ENCODE results near the gene PVALB. TPM values are rescaled to one million over a fixed set of nuclear protein-coding genes. Genes with fewer than 3 reads are reported as not detected.

The PVALB gene
- total RNA-seq, 4 donors from 2014 or later, result not detected

DNA sequence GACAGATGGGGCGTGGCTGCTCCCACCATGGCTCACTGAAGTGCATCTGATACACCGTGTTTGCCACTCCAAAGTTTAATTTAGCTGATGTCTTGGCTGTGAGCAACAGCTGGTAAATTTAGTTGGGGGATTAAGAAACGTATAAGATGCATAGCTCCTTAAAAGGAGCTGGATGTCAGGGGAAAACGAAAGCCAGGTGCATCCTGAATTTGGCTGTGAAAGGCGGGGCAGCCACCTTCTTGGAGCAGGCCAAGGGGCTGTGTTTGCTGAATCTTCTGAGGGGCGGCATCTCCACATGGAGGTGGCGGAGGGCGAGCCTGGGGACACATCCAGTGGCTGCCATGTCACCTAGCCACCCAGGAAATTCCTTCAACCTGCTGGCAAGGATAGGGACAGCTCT, 23.3 kb upstream of the PVALB start:
- TF ChIP-seq, protein P1, sequence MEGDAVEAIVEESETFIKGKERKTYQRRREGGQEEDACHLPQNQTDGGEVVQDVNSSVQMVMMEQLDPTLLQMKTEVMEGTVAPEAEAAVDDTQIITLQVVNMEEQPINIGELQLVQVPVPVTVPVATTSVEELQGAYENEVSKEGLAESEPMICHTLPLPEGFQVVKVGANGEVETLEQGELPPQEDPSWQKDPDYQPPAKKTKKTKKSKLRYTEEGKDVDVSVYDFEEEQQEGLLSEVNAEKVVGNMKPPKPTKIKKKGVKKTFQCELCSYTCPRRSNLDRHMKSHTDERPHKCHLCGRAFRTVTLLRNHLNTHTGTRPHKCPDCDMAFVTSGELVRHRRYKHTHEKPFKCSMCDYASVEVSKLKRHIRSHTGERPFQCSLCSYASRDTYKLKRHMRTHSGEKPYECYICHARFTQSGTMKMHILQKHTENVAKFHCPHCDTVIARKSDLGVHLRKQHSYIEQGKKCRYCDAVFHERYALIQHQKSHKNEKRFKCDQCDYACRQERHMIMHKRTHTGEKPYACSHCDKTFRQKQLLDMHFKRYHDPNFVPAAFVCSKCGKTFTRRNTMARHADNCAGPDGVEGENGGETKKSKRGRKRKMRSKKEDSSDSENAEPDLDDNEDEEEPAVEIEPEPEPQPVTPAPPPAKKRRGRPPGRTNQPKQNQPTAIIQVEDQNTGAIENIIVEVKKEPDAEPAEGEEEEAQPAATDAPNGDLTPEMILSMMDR (IDR thresholded peaks at IDR 0.05; ENCODE audit: low read depth), result no peak

DNA sequence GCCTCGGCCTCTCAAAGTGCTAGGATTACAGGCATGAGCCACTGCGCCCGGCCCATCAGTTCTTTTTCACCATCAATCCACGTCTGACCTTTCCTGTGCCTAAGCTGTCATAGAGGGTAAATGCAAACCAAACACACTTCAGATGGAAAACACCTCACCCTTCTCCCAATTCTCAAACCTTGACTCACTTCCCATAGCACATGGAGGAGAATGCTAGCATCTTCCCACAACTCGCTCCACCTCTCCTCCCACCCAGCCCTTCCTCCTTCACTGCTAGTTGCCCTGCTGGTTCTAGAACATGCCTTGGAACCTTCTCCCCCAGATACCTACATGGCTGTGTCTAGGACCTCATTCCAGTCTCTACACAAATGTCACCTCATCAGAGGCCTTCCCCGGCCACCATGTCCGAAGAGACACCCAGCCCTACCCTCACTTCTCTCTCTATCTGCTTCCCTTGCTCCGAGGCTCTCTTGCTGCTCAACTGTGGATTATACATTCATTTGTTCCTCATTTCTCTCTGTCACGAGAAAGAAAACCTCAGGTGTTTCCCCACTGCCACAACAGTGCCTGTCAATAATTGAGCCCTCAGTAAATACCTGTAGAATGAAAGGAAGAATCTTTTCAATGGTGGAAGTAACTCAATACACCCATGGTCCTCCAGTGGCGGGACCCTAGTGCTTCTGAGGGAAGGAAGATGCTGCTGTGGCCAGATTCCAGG, 22.7 kb upstream of the PVALB start:
- TF ChIP-seq, protein P1 (IDR thresholded peaks at IDR 0.05; ENCODE audit: low read depth), result no peak

DNA sequence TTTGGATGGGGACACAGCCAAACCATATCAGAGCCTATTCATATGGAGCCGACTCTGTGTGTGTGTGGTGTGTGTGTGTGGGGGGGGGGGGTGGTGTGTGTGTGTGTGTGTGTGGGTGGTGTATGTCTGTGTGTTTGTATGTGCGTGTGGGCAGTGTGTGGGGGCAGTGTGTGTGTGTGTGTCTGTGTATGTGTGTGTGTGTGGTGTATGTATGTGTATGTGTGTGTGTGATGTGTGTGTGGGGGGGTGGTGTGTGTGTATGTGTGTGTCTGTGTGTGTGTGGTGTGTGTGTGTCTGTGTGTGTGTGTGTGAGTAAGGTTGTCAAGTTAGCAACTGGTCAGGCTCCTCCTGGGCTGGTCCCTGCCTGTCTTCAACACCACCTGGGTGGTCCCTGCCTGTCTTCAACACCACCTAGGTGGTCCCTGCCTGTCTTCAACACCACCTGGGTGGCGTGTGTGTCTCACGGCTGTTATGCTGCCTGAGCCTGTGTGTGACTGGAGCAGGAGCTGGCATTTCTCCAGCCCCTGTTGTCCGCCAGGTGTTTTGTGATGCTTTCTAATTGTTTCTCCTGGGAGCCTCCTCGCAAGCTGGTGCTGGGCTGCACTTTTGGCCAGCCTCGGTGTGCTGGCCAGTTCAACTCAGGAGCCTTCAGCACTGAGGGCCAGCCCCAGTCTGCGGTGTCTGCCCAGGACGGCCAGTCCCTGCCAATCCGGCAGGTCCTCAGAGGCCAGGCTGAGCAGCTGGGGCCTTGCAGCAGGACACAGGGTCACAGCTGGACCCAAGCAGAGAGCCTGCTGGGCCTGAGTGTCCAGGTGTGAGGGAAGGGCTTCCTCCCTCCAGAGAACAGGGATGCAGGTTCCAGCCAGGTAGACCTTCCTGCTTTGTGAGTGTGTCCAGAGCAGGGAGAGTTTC, 21.5 kb upstream of the PVALB start:
- TF ChIP-seq, protein P1 (IDR thresholded peaks at IDR 0.05; ENCODE audit: low read depth), result no peak

DNA sequence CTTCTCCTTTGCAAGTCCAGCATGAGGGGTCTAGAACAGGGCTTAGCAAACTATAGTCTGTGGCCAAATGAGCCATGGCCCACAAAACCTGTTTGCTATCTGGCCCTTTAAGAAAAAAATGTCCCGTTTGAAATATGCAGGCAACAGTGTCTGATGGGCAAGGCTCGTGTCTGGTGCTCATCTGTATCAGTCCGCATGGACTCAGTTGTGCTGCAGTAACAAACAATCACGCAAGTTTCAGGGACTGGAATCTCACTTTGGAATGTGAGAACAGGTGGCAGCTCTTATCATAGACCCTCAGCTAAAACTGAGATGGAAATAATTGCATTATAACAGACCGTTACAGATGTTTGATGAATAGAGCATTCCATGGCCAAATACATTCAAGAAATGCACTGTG, 19.1 kb upstream of the PVALB start:
- TF ChIP-seq, protein P1 (IDR thresholded peaks at IDR 0.05; ENCODE audit: low read depth), result no peak

DNA sequence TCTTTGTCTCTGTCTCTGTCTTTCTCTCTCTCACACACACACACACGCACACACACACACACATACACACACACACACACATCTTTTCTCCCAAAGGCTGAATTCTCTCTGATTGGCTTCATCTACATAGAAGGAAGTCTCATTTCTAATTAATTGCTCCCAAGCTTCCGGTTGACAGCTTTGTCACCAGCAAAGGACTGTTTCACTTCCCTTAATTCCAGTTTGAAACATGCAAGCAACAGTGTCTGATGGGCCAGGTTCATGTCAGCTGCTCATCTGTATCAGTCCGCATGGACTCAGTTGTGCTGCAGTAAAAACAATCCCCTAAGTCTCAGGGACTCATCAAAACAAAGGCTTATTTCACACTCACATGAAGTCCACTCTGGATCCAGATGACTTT, 16.2 kb upstream of the PVALB start:
- TF ChIP-seq, protein P1 (IDR thresholded peaks at IDR 0.05; ENCODE audit: low read depth), result no peak

DNA sequence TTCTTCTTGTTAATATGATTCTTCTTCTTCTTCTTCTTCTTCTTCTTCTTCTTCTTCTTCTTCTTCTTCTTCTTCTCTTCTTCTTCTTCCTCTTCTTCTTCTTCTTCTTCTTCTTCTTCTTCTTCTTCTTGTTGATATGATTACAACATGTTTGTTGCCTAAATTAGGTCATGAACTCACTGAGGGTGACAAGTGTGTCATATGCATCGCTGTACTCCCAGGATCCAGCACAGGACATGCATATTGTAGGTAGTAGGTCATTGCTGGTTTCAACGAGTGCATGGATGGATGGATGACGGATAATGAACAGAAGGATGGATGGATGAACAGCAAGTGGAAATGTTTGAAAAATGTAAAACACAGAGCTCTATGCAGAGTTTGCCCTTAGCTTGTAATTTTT, 14.9 kb upstream of the PVALB start:
- TF ChIP-seq, protein P1 (IDR thresholded peaks at IDR 0.05; ENCODE audit: low read depth), result no peak

DNA sequence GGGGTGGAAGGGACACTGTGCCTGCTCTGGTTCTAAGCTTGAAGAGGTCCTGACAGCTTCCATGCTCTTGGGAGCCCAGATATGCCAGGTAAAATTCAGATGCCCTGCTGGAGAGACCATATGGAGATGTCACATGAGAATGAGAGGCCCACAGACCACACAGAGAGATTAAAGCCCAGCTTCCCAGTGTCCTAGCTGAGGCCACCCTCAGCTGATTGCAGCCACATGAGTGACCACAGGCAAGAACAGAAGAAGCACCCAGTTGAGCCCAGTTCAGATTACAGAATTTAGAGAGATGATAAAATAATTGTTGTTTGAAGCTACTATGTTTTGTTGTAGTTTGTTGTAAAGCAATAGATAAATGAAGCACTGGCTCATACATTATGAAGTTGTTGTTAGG, 14.4 kb upstream of the PVALB start:
- TF ChIP-seq, protein P1 (IDR thresholded peaks at IDR 0.05; ENCODE audit: low read depth), result no peak

Data from subcutaneous adipose tissue (tissue), 4 donors.